NCI-H187 (cell line): Measurements from ENCODE around the gene PRCC.

Experiments
- DNase-seq, 2 experiments: peaks; one replicate each; lab custom pipeline; 2025; lab: John Stamatoyannopoulos, UW

The PRCC gene

GRCh38 chr1:156844102-156844501, 76.8 kb downstream of the PRCC start:
- no peak for DNase-seq

- no peak for DNase-seq
Measured at GRCh38 chr1:156844638-156845037, 77.3 kb downstream of the PRCC start.

- no peak for DNase-seq
Measured at GRCh38 chr1:156845055-156845952, 78.0 kb downstream of the PRCC start.

GRCh38 chr1:156845953-156846545, 78.7 kb downstream of the PRCC start:
- no peak for DNase-seq

- DNase-seq = no peak
Measured at GRCh38 chr1:156846643-156847042, 79.3 kb downstream of the PRCC start.

- no peak for DNase-seq
Measured at GRCh38 chr1:156847591-156848460, 80.5 kb downstream of the PRCC start.

- DNase-seq = no peak
Measured at GRCh38 chr1:156848461-156849150, 81.3 kb downstream of the PRCC start.

- no peak for DNase-seq
Measured at GRCh38 chr1:156849151-156849496, 81.8 kb downstream of the PRCC start.
